ENCODE data around the gene TMEM187. TPM values are rescaled to one million over a fixed set of nuclear protein-coding genes. Genes with fewer than 3 reads are reported as not detected.

The TMEM187 gene
- total and polyA plus RNA-seq, 2 of the 4 experiments (the other 2 are of a cell fraction) = 3.4 to 6.2 TPM

DNA sequence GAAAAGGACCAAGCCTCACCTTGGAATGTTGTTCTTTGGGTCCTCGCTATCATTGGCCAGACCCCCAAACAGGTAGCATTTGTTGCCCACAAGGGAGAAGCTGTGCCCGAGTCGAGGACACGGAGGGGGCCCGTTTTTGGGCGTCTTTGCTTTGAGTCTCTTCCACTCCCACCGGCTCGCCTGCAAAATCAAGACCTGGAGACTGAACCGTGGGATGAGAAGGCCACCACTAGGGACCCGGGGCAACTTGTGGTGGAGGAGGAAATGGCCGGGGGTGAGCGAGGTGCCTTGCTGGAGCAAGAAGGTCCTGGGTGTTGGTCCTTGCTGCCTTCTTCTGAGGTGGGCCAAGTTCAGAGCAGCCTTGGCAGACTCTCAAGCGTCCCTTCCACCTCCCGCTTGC, 8.4 kb upstream of the TMEM187 start:
- Histone ChIP-seq H3K23ac (ENCODE audit: low read depth, low read length) (no peak overlapping the region), H3K79me1 (ENCODE audit: low read depth in 1 of 2, low read length in 2 of 2) (peaks cover 5 to 19% of the 10 kb centered on the region in 2 experiments; a peak in 3 of 4 replicates), H3K4me1 (ENCODE audit: control insufficient read depth, insufficient read depth, low read length) (peaks cover 16% of the 10 kb centered on the region; the same call in 1 of the 2 replicates), H2AK9ac (replicated peaks; ENCODE audit: low read depth, low read length, poor library complexity) (no peak overlapping the region), H2AK5ac (ENCODE audit: low read depth, low read length) (no peak overlapping the region), H2BK5ac (ENCODE audit: low read depth, low read length, poor library complexity, severe bottlenecking) (no peak overlapping the region), H2BK20ac (ENCODE audit: low read depth, low read length) (no peak overlapping the region), H4K5ac (ENCODE audit: low read depth, low read length) (no peak overlapping the region), H3K27me3 (ENCODE audit: control insufficient read depth, insufficient read depth, low read length) (no peaks in the 10 kb centered on the region), H3K4ac (ENCODE audit: low read depth, low read length) (no peak overlapping the region), H2BK15ac (ENCODE audit: low read depth, low read length) (no peak overlapping the region), H3K27ac (ENCODE audit: insufficient read depth, low read length) (no peak overlapping the region), H4K20me1 (ENCODE audit: insufficient read depth, low read length) (peaks cover 65% of the 10 kb centered on the region), H4K91ac (ENCODE audit: insufficient read depth, low read depth, low read length) (no peak overlapping the region), H2BK120ac (ENCODE audit: low read depth, low read length) (no peak overlapping the region), H3K4me2 (ENCODE audit: low read depth, low read length) (no peak overlapping the region), H3K14ac (replicated peaks; ENCODE audit: low read depth, low read length) (no peak overlapping the region), H3K18ac (ENCODE audit: low read depth, low read length) (no peak overlapping the region), H3K56ac (ENCODE audit: extremely low read depth, insufficient read depth, low read length) (no peak overlapping the region), H2AFZ (replicated peaks; ENCODE audit: low read length, poor library complexity) (no peak overlapping the region), H3K9me3 (ENCODE audit: control insufficient read depth, insufficient read depth, low read length) (no peaks in the 10 kb centered on the region), H3K4me3 (ENCODE audit: insufficient read depth, low read depth, low read length) (no peak overlapping the region), H3K36me3 (ENCODE audit: control insufficient read depth, insufficient read depth, low read length) (peaks cover 45% of the 10 kb centered on the region), H3K9me1 (ENCODE audit: insufficient read depth, low read length) (peaks cover 9% of the 10 kb centered on the region; the same call in 1 of the 2 replicates), H3K9ac (ENCODE audit: low read depth, low read length) (no peak overlapping the region), H4K8ac (ENCODE audit: low read depth in 2 of 2, low read length in 2 of 2) (no peak overlapping the region)
- no CpG with 5 or more reads among the region's 14 CpGs for WGBS, 2 experiments (ENCODE audit: extremely low coverage in 2 of 2, insufficient read length in 1 of 2)
- intact Hi-C loops (cut with micrococcal nuclease) (no loop called here), dilution Hi-C loops (cut with HindIII; ENCODE audit: low sequenced_read_pairs, unreplicated experiment) (no loop called here), in situ Hi-C loops (cut with MboI; ENCODE audit: low sequenced_read_pairs) (loop anchor here (10.0 kb wide), 1 partner anchor 199 kb away; the partner anchor contains the start of gene PLXNB3)
- DNase-seq (no peak), ATAC-seq (ENCODE audit: low read depth) (no peak)
- BruUV-seq (replicated peaks) = no TSS peak
- ChIA-PET CTCF (no interaction called here), POLR2A (ENCODE audit: unreplicated experiment) (no interaction called here)
- no peak for TF ChIP-seq ELK1 (IDR thresholded peaks at IDR 0.05; ENCODE audit: borderline replicate concordance, low read depth, low read length)
- TF ChIP-seq FOS (IDR thresholded peaks at IDR 0.05; ENCODE audit: low read depth, low read length) = no peak
- no peak for TF ChIP-seq POLR2A (IDR thresholded peaks at IDR 0.05; ENCODE audit: low read depth, low read length)
- TF ChIP-seq RAD21 (IDR thresholded peaks at IDR 0.05; ENCODE audit: low read length) = no peak
- TF ChIP-seq, protein P1, sequence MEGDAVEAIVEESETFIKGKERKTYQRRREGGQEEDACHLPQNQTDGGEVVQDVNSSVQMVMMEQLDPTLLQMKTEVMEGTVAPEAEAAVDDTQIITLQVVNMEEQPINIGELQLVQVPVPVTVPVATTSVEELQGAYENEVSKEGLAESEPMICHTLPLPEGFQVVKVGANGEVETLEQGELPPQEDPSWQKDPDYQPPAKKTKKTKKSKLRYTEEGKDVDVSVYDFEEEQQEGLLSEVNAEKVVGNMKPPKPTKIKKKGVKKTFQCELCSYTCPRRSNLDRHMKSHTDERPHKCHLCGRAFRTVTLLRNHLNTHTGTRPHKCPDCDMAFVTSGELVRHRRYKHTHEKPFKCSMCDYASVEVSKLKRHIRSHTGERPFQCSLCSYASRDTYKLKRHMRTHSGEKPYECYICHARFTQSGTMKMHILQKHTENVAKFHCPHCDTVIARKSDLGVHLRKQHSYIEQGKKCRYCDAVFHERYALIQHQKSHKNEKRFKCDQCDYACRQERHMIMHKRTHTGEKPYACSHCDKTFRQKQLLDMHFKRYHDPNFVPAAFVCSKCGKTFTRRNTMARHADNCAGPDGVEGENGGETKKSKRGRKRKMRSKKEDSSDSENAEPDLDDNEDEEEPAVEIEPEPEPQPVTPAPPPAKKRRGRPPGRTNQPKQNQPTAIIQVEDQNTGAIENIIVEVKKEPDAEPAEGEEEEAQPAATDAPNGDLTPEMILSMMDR (conservative IDR thresholded peaks at IDR 0.05; ENCODE audit: low read depth, low read length) = no peak
- TF ChIP-seq RFX5 (IDR thresholded peaks at IDR 0.05; ENCODE audit: low read depth, low read length) = no peak
- TF ChIP-seq SMC3 (IDR thresholded peaks at IDR 0.05; ENCODE audit: low read depth, low read length) = no peak
- no peak for TF ChIP-seq BHLHE40 (IDR thresholded peaks at IDR 0.05; ENCODE audit: low read depth, low read length)
- no peak for TF ChIP-seq CHD1 (IDR thresholded peaks at IDR 0.05; ENCODE audit: low read depth, low read length)
- no peak for TF ChIP-seq USF2 (IDR thresholded peaks at IDR 0.05; ENCODE audit: low read depth, low read length)

Data from IMR-90 (cell line).